AG10803 (cell line): ENCODE data around the gene MRPL53.
"Not testable (repeated sequence)": the region's sequence is repeated elsewhere in the genome, so short reads cannot be mapped to it uniquely, and the experiment has no call there.

Source experiments
- DNase-seq: peaks from one replicate; pipeline ENCODE4 v3.0.0; 2010; ENCODE audit warnings: low read depth
- H3K4me3 ChIP-seq: 2 replicates; pipeline ENCODE4 v1.5.1; 2011; ENCODE audit warnings: mild to moderate bottlenecking, low read length, control low read depth
- CTCF ChIP-seq: conservative IDR thresholded peaks from 2 replicates; pipeline ENCODE4 v1.5.1; 2011; ENCODE audit warnings: mild to moderate bottlenecking, low read length, control low read depth, inconsistent platforms

MRPL53 gene

DNA sequence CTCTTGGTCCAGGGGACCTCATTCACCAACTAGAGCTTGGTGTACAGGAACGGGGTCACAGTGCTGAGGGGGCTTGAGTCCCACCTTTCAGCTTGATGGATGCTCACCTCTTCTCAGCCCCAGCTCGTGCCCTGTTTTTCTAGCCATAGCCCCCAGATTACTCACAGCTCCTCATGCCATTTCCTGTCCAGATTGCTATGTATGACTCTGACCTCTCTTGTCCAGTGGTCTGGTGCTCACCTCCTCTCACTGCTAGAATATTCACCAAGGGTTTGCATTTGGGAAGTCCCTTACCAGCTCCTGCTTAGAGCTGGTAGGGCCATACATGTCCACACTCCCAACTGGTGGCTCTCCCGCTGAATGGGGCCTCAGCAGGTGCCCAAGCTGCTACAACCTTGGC is 21.1 kb upstream of the MRPL53 start:
- no peak overlapping the region for H3K4me3 ChIP-seq
- DNase-seq: no peak
- no peak for TF ChIP-seq CTCF

DNA sequence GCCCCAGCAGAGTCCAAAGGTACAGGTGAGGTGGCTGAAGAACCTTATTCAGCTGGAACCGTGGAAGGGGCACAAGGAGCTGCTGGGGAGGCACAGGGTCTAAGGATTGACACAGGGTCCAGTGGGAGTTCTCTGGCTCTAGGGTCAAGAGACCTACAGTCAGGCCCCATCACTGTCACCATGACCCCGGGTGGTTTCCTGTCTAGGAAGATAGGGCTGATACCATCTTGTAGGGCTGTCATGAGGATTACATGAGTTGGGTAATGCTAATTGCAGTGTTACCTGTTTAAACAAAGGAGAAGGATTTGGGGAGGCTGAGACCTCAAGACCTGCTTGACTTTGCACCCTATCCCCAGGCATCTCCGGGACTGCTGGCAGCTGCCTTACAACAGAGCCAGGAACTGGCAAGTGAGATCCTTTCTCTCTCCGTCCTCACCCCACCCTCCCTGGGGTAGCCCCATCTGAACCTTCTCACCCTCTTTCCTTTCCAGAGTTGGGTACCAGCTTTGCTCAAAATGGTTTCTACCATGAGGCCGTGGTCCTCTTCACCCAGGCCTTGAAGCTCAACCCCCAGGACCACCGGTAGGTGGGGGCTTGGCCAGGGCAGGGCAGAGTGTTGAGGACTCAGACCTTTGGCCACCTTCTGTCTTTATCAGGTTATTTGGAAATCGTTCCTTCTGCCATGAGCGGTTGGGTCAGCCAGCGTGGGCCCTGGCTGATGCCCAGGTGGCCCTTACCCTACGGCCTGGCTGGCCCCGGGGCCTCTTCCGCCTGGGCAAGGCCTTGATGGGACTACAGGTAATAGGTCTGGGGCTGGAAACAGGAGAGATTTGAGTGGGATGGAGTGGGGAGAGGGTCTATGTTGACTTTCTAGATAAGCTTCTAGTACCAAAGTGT is 19.4 kb upstream of the MRPL53 start:
- H3K4me3 ChIP-seq: no peak overlapping the region
- TF ChIP-seq CTCF: no peak
- DNase-seq: no peak

DNA sequence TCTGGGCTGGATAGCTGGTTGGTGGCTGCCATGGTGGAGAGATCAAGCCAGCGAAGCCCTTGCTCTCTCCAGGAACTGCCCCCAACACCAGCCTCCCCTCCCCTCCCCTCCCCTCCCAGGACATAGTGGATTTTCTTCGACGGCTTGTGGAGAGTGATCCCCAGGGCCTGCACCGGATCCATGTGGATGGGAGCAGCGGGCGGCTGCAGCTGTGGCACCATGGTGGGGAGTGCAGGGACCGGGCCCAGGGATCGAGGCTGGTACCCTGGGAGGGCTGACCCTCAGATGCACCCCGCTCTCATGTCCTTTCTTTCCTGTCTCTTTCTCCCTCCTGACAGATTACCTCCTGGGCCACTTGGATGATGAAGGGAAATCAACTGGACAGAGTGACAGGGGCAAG is 17.4 kb upstream of the MRPL53 start:
- no peak overlapping the region for H3K4me3 ChIP-seq
- no peak for TF ChIP-seq CTCF
- no peak for DNase-seq

DNA sequence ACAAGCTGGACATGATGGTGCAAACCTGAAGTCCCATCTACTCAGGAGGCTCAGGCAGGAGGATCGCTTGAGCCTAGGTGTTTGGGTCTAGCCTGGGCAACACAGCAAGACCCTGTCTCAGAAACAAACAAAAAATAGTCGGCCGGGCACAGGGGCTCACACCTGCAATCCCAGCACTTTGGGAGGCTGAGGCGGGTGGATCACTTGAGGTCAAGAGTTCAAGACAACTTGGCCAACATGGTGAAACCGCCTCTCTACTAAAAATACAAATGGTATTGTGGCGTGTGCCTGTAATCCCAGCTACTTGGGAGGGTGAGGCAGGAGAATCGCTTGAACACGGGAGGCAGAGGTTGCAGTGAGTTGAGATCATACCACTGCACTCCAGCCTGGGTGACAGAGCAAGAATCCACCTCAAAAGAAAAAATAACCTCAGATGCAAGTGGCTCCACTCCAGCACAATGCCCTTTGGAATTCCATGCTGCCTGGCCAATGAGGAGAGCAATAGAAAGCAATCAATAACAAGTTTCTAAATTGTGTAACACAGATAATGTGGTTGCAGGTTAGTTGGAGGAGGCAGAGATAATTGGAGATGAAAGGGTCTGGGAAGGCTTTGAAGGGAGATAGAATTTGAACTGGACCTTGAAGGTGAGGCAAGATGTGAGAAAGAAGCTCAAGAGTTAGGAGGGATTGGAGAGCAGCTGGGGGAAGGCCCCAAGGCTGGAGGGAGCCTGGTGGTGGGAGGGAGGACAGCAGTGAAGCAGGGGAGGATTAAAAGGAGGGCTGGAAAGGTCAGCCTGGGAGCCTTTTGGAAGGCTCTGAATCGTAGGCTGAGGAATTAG is 16.4 kb upstream of the MRPL53 start:
- no peak for DNase-seq
- TF ChIP-seq CTCF: no peak
- H3K4me3 ChIP-seq: no peak overlapping the region

GRCh38 chr2:74486141-74486540 is 13.7 kb upstream of the MRPL53 start:
- no peak for DNase-seq
- H3K4me3 ChIP-seq: no peak overlapping the region
- TF ChIP-seq CTCF: no peak

DNA sequence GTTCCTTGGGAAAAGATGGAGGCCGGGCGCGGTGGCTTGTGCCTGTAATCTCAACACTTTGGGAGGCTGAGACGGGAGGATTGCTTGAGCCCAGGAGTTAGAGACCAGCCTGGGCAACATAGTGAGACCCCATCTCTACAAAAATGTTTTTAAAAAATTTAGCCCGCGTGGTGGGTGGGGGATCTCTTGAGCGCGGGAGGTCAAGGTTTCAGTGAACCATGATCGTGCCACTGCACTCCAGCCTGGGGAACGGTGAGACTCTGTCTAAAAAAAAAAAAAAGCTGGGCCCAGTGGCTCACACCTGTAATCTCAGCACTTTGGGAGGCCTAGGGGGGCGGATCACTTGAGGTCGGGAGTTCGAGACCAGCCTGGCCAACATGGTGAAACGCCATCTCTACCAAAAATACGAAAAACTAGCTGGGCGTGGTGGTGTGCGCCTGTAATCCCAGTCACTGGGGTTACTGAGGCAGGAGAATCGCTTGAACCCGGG is 11.2 kb upstream of the MRPL53 start:
- not testable (repeated sequence) for DNase-seq
- H3K4me3 ChIP-seq: peak overlapping the region; percentile 97

- TF ChIP-seq CTCF: peak; percentile 88
- H3K4me3 ChIP-seq: peak within 1 kb of the TSS; percentile 97
- DNase-seq: peak; percentile 93
Observed at GRCh38 chr2:74482801-74483674, 10.6 kb upstream of the MRPL53 start, which contains the start of the genes CCDC142 and TTC31. Gene CCDC142, minus strand, starts transcription at chr2:74482998. Its CDS starts 161 bp downstream, at chr2:74482837. Gene TTC31, plus strand, starts transcription at chr2:74483081. Its CDS starts 15 bp downstream, at chr2:74483096.
